C4-2B (cell line): ENCODE data around the gene NR6A1.

ENCODE experiments used
- H3K27ac ChIP-seq: fragments of 450-650 bp; 2 replicates; pipeline ENCODE4 v1.5.1; 2017
- ZFX ChIP-seq: fragments of 450-650 bp; IDR thresholded peaks from 2 replicates; pipeline ENCODE4 v1.6.1; 2017
- TF ChIP-seq, protein P1 (sequence below): fragments of 450-650 bp; conservative IDR thresholded peaks from 2 replicates; pipeline ENCODE4 v1.5.1; 2017; ENCODE audit warnings: mild to moderate bottlenecking

NR6A1 gene

DNA sequence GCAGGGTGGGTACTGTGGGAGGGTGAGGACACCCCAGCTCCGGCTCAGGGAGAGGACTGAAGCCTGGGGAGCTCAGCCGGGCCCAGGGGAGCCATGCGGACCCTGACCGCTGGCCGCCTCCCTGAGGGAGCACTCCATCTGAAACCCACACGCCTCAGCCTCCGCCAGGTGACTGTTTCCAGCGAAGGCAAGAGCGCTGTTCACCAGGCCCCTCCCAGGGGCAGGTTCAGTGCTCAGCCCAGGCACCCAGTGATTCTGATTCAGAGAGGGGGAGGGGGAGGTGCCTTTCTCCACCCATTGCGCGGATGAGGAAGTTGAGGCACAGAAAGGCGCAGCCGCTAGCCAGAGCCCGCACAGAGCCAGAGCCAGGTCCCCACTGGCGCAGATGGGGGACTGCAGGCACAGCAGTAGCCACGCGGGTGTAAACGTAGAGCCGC lies 293.9 kb downstream of the NR6A1 start:
- no peak overlapping the region for H3K27ac ChIP-seq
- TF ChIP-seq ZFX, result no peak
- TF ChIP-seq, protein P1, sequence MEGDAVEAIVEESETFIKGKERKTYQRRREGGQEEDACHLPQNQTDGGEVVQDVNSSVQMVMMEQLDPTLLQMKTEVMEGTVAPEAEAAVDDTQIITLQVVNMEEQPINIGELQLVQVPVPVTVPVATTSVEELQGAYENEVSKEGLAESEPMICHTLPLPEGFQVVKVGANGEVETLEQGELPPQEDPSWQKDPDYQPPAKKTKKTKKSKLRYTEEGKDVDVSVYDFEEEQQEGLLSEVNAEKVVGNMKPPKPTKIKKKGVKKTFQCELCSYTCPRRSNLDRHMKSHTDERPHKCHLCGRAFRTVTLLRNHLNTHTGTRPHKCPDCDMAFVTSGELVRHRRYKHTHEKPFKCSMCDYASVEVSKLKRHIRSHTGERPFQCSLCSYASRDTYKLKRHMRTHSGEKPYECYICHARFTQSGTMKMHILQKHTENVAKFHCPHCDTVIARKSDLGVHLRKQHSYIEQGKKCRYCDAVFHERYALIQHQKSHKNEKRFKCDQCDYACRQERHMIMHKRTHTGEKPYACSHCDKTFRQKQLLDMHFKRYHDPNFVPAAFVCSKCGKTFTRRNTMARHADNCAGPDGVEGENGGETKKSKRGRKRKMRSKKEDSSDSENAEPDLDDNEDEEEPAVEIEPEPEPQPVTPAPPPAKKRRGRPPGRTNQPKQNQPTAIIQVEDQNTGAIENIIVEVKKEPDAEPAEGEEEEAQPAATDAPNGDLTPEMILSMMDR, result no peak

GRCh38 chr9:124475868-124476690 lies 295.0 kb downstream of the NR6A1 start:
- no peak overlapping the region for H3K27ac ChIP-seq
- TF ChIP-seq ZFX, result no peak
- TF ChIP-seq, protein P1, result no peak

GRCh38 chr9:124475158-124475867 lies 295.8 kb downstream of the NR6A1 start:
- no peak overlapping the region for H3K27ac ChIP-seq
- no peak for TF ChIP-seq ZFX
- TF ChIP-seq, protein P1, result no peak

DNA sequence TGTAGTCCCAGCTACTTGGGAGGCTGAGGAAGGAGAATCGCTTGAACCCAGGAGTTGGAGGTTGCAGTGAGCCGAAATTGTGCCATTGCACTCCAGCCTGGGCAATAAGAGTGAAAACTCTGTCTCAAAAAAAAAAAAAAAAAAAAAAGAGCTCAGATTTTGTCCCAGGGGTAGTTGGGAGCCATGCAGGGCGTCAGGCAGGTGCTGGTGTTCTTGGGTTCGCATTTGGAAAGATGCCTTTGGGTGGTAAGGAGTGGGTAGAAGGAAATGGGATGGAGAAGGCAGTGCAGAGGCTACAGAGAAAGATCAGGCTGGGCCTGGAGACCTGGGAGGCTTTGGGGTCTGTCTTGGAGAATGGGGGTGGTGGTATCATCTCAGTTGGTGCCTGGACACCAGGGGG lies 297.0 kb downstream of the NR6A1 start:
- no peak for TF ChIP-seq ZFX
- TF ChIP-seq, protein P1, result no peak

DNA sequence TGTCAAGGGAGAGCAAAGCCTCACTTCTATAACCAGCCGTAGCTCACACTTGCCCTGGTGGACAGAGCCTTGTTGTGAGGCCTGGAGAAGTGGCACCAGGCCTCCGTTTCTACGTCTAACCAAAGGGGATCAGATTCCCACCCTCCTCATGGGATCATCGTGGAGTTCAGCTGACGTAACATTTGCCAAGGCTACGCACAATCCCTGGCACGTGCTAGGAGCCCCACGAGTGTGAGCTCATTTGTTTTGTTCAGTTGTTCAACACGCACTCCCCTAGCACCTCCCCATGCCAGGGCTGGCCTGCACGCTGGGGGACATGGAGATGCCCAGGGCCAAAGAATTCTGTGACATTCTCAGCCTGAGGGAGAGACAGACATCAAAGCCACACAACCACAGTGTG lies 297.8 kb downstream of the NR6A1 start:
- no peak for TF ChIP-seq ZFX
- TF ChIP-seq, protein P1, result no peak
- no peak overlapping the region for H3K27ac ChIP-seq

More for the DNA sequence above, 297.0 kb downstream of the NR6A1 start:
- H3K27ac ChIP-seq, result no peak overlapping the region

GRCh38 chr9:124472770-124473169 lies 298.3 kb downstream of the NR6A1 start:
- no peak overlapping the region for H3K27ac ChIP-seq
- TF ChIP-seq ZFX, result no peak
- TF ChIP-seq, protein P1, result no peak

GRCh38 chr9:124471761-124472160 lies 299.4 kb downstream of the NR6A1 start:
- no peak overlapping the region for H3K27ac ChIP-seq
- TF ChIP-seq, protein P1, result no peak
- TF ChIP-seq ZFX, result no peak
